ENCODE data around the gene MGRN1.

MGRN1 gene

DNA sequence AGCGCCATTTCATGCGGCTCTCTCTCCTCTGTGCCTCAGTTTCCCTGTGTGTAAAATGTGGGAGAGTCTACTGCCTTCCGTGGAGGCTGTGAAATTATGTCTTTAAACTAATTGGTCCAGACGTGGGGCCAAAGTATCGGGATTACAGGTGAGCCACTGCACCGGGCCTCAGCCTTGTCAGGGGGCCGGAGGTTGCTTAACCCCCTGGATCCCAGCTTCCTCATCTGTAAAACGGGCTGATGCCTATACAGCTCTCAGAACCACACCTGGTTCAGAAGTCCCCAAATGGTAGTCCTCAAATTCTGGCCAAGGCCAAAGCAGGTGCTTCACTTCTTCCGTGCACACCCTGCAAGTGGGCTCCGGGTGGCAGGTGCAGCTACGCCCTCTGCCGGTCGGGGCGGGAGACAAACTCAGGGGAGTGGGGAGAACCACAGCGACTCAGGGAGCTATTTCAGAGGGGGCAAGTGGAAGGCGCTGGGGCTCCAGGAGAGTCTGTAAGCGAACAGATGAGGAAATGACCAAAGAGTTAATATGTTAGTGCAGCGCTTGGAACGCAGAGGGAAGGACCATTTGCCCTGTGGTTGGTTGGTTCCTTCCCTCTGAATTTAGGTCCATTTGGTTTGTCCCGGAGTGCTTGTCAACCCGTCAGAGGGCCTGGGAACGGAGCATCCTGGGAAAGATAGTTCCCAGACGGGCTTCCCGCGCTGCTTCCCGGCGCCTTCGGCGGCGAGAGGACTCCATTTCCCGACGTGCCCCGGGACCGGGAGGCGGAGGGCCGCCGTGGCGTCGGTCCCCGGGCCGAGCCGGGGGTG lies at the start of gene MGRN1:
Gene MGRN1, plus strand, starts transcription at position 812 of the 812 bp plus-strand sequence. CDS start 135 bp downstream, outside the sequence.
- TF ChIP-seq, protein P1, sequence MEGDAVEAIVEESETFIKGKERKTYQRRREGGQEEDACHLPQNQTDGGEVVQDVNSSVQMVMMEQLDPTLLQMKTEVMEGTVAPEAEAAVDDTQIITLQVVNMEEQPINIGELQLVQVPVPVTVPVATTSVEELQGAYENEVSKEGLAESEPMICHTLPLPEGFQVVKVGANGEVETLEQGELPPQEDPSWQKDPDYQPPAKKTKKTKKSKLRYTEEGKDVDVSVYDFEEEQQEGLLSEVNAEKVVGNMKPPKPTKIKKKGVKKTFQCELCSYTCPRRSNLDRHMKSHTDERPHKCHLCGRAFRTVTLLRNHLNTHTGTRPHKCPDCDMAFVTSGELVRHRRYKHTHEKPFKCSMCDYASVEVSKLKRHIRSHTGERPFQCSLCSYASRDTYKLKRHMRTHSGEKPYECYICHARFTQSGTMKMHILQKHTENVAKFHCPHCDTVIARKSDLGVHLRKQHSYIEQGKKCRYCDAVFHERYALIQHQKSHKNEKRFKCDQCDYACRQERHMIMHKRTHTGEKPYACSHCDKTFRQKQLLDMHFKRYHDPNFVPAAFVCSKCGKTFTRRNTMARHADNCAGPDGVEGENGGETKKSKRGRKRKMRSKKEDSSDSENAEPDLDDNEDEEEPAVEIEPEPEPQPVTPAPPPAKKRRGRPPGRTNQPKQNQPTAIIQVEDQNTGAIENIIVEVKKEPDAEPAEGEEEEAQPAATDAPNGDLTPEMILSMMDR (IDR thresholded peaks at IDR 0.05; ENCODE audit: insufficient read depth, low read length, poor library complexity, severe bottlenecking): peak; percentile 99
- Histone ChIP-seq H3K4me3 (replicated peaks; ENCODE audit: low read depth, low read length) (peak within 1 kb of the TSS; percentile 93), H3K36me3 (ENCODE audit: control insufficient read depth, insufficient read depth, low read length) (peaks cover 2% of the 10 kb centered on the region; the same call in 1 of the 2 replicates)

DNA sequence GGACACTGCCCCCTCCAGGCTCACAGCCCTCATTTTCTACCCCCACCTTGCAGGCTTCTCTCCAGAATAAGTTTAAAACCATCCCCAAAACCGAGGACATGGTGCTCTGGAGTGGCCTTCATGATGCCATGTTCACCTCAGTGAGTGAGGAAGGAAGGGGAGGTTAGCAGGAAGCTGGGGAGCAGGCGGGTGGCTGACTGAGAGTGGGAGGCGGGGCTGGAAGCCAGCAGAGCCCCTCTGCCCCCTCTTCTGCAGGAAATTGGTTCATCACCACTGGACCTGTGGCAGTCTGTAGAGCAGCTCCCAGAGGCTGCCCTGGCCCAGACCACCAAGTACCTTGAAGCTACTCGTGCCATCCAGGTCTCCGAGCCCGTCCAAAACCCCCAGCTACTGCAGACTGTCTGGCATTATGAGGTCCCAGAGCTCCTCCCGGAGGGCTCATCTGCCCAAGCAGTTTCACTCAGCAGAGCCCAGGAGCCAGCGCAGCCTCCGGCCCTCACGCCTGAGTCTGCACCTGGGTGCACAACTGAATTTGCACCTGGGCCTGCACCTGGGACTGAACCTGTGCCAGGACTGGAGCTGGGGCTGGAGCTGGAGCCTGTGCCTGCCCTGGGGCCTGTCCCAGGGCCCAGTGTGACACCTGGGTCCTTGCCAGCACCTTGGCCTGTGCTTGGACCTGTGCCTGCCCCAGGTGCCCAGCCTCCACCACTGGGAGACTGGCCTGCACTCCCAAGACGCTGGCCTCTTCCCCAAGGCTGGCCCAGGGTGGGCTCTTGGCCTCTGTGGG lies 49.5 kb upstream of the MGRN1 start:
- no peak for DNase-seq (ENCODE audit: extremely low read depth, insufficient read length)
- Histone ChIP-seq H3K4me3 (replicated peaks; ENCODE audit: low read depth, low read length) (no peak overlapping the region), H3K27me3 (replicated peaks; ENCODE audit: control insufficient read depth, insufficient read depth, low read length) (no peaks in the 10 kb centered on the region), H3K36me3 (ENCODE audit: control insufficient read depth, insufficient read depth, low read length) (no peaks in the 10 kb centered on the region)
- TF ChIP-seq, protein P1 (IDR thresholded peaks at IDR 0.05; ENCODE audit: insufficient read depth, low read length, poor library complexity, severe bottlenecking): peak; percentile 33

More for the DNA sequence above, at the start of gene MGRN1:
- DNase-seq (ENCODE audit: extremely low read depth, insufficient read length): peak; percentile 97
- H3K27me3 ChIP-seq (replicated peaks; ENCODE audit: control insufficient read depth, insufficient read depth, low read length): no peaks in the 10 kb centered on the region

DNA sequence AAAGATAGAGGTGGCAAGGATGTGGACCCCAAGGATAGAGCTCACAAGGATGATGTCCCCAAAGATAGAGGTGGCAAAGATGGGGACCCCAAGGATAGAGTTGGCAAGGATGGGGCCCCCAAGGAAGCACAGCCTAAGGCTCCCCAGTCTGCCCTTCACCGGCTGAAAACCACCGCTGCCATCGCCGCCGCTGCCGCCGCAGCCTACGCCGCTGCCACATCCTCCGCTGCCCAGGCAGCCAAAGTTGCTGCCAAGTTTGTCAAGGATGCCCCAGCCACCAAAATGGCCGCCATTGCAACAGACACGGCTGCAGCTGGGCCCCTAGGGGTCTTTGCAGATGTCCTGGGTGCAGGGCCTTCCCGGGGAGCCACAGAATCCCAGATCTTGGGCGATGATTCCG lies 48.6 kb upstream of the MGRN1 start:
- DNase-seq (ENCODE audit: extremely low read depth, insufficient read length): no peak
- TF ChIP-seq, protein P1 (IDR thresholded peaks at IDR 0.05; ENCODE audit: insufficient read depth, low read length, poor library complexity, severe bottlenecking): no peak
- Histone ChIP-seq H3K36me3 (ENCODE audit: control insufficient read depth, insufficient read depth, low read length) (no peaks in the 10 kb centered on the region), H3K27me3 (replicated peaks; ENCODE audit: control insufficient read depth, insufficient read depth, low read length) (no peaks in the 10 kb centered on the region), H3K4me3 (replicated peaks; ENCODE audit: low read depth, low read length) (no peak overlapping the region)

DNA sequence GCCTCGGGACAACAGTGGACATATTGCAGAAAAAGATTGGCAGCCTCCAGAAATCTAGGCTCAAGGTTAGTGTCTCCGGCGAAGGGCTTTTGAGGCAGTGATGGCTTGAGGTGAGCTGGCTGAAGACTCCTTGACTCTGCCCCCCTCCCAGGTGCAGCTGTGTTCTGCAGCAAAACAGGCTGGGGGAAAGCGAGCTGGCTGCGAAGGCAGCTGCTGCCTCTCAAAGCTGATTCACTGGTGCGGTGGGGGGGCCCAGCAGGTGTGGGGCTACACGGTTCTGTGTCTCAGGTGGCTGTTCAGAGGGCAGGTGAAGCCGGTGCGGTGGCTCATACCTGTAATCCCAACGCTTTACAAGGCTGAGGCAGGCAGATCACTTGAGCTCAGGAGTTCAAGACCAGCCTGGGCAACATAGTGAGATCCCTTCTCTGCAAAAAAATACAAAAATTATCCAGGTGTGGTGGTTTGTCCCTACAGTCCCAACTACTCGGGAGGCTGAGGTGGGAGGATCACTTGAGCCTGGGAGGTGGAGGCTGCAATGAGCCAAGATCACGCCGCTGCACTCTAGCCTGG lies 45.6 kb upstream of the MGRN1 start:
- H3K4me3 ChIP-seq (replicated peaks; ENCODE audit: low read depth, low read length): no peak overlapping the region
- no peaks in the 10 kb centered on the region for H3K36me3 ChIP-seq (ENCODE audit: control insufficient read depth, insufficient read depth, low read length)
- TF ChIP-seq, protein P1 (IDR thresholded peaks at IDR 0.05; ENCODE audit: insufficient read depth, low read length, poor library complexity, severe bottlenecking): no peak
- DNase-seq (ENCODE audit: extremely low read depth, insufficient read length): no peak
- H3K27me3 ChIP-seq (replicated peaks; ENCODE audit: control insufficient read depth, insufficient read depth, low read length): no peaks in the 10 kb centered on the region

DNA sequence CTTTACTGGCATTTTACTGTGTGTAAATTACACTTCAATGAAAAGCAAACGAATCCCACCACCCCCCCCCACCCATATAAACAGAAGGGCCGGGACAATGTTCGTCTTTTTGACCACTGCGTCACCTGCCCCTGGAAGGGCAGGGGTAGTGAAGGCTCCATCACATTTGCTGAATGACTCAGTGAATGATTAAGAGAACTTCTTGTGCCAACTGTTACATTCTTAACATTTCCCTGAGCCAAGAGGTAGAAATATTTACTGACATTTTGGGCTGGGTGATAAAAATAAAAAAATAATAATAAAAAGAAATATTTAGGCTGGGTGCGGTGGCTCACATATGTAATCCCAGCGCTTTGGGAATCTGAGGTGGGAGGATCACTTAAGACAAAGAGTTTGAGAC lies 44.4 kb upstream of the MGRN1 start:
- Histone ChIP-seq H3K4me3 (replicated peaks; ENCODE audit: low read depth, low read length) (no peak overlapping the region), H3K36me3 (ENCODE audit: control insufficient read depth, insufficient read depth, low read length) (no peaks in the 10 kb centered on the region), H3K27me3 (replicated peaks; ENCODE audit: control insufficient read depth, insufficient read depth, low read length) (no peaks in the 10 kb centered on the region)
- TF ChIP-seq, protein P1 (IDR thresholded peaks at IDR 0.05; ENCODE audit: insufficient read depth, low read length, poor library complexity, severe bottlenecking): no peak
- DNase-seq (ENCODE audit: extremely low read depth, insufficient read length): no peak
